ENCODE data around the gene HINT1. TPM values are rescaled to one million over a fixed set of nuclear protein-coding genes. Genes with fewer than 3 reads are reported as not detected.
"Not testable (repeated sequence)": the region's sequence is repeated elsewhere in the genome, so short reads cannot be mapped to it uniquely, and the experiment has no call there.

The HINT1 gene
- total RNA-seq, 1 donor from 2014 or later = 249 TPM

GRCh38 chr5:131133091-131133490 lies 32.0 kb downstream of the HINT1 start:
- H3K36me3 Mint-ChIP-seq (ENCODE audit: low read depth); DNase-seq (ENCODE audit: low spot score); H3K27ac Mint-ChIP-seq; H3K4me3 Mint-ChIP-seq; H3K4me1 Mint-ChIP-seq (ENCODE audit: low read depth); H3K27me3 Mint-ChIP-seq (ENCODE audit: insufficient read depth); intact Hi-C loops (cut with micrococcal nuclease): not testable (repeated sequence)
- H3K9me3 Mint-ChIP-seq = peaks cover 12% of the 10 kb centered on the region

DNA sequence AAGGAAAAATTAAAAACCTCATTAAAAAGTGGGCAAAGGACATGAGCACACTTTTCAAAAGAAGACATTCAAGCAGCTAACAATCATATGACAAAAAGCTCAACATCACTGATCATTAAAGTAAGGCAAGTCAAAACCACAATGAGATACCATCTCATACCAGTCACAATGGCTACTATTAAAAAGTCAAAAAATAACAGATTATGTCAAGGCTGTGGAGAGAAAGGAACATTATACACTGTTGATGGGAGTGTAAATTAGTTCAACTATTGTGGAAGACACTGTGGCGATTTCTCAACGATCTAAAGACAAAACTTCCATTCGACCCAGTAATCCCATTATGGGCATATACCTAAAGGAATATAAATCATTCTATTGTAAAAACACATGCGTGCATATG lies 35.8 kb downstream of the HINT1 start:
- Mint-ChIP-seq H3K27me3 (ENCODE audit: insufficient read depth) (no peaks in the 10 kb centered on the region), H3K4me3 (no peak overlapping the region), H3K4me1 (ENCODE audit: low read depth) (no peaks in the 10 kb centered on the region), H3K9me3 (peaks cover 27% of the 10 kb centered on the region), H3K27ac (no peak overlapping the region), H3K36me3 (ENCODE audit: low read depth) (no peaks in the 10 kb centered on the region)
- DNase-seq (ENCODE audit: low spot score) = no peak
- intact Hi-C loops (cut with micrococcal nuclease) = no loop called here

DNA sequence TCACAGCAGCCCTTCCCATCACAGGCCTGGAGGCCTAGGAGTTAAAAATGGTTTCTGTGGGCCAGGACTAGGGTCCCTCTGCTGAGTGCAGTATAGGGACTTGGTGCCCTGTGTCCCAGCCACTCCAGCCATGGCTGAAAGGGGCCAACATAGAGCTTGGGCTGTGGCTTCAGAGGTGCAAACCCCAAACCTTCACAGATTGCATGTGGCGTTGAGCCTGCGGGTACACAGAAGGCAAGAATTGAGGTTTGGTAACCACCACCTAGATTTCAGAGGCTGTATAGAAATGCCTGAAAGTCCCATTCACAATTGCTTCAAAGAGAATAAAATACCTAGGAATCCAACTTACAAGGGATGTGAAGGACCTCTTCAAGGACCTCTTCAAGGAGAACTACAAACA lies 37.8 kb downstream of the HINT1 start:
- intact Hi-C loops (cut with micrococcal nuclease); DNase-seq (ENCODE audit: low spot score); H3K36me3 Mint-ChIP-seq (ENCODE audit: low read depth); H3K27ac Mint-ChIP-seq; H3K4me1 Mint-ChIP-seq (ENCODE audit: low read depth); H3K4me3 Mint-ChIP-seq; H3K27me3 Mint-ChIP-seq (ENCODE audit: insufficient read depth): not testable (repeated sequence)
- peaks cover 26% of the 10 kb centered on the region for H3K9me3 Mint-ChIP-seq

- DNase-seq (ENCODE audit: low spot score) = no peak
- H3K4me3 Mint-ChIP-seq = no peak overlapping the region
- H3K27me3 Mint-ChIP-seq (ENCODE audit: insufficient read depth) = peaks cover 2% of the 10 kb centered on the region
- peaks cover 5% of the 10 kb centered on the region for H3K9me3 Mint-ChIP-seq
- intact Hi-C loops (cut with micrococcal nuclease) = loop anchor here (5.0 kb wide), 1 partner anchor 1262 kb away; no protein-coding TSS in a partner anchor
- H3K4me1 Mint-ChIP-seq (ENCODE audit: low read depth) = peaks cover 6% of the 10 kb centered on the region
- H3K36me3 Mint-ChIP-seq (ENCODE audit: low read depth) = peaks cover under 1% of the 10 kb centered on the region
- no peak overlapping the region for H3K27ac Mint-ChIP-seq
These were observed 50.3 kb downstream of the HINT1 start for GRCh38 chr5:131114754-131115153.

GRCh38 chr5:131112424-131112823 lies 52.6 kb downstream of the HINT1 start:
- Mint-ChIP-seq H3K4me3 (no peak overlapping the region), H3K4me1 (ENCODE audit: low read depth) (peaks cover 11% of the 10 kb centered on the region), H3K9me3 (no peaks in the 10 kb centered on the region), H3K27me3 (ENCODE audit: insufficient read depth) (no peaks in the 10 kb centered on the region), H3K27ac (no peak overlapping the region), H3K36me3 (ENCODE audit: low read depth) (no peaks in the 10 kb centered on the region)
- intact Hi-C loops (cut with micrococcal nuclease) = loop anchor here (5.0 kb wide), 1 partner anchor 1260 kb away; no protein-coding TSS in a partner anchor
- no peak for DNase-seq (ENCODE audit: low spot score)

- peaks cover 16% of the 10 kb centered on the region for H3K4me1 Mint-ChIP-seq (ENCODE audit: low read depth)
- H3K27ac Mint-ChIP-seq = no peak overlapping the region
- H3K36me3 Mint-ChIP-seq (ENCODE audit: low read depth) = no peaks in the 10 kb centered on the region
- intact Hi-C loops (cut with micrococcal nuclease) = loop anchor here (1.0 to 5.0 kb wide), 3 partner anchors 239 to 1258 kb away; no protein-coding TSS in a partner anchor
- H3K27me3 Mint-ChIP-seq (ENCODE audit: insufficient read depth) = no peaks in the 10 kb centered on the region
- H3K4me3 Mint-ChIP-seq = no peak overlapping the region
- DNase-seq (ENCODE audit: low spot score) = no peak
- no peaks in the 10 kb centered on the region for H3K9me3 Mint-ChIP-seq
These were observed 54.8 kb downstream of the HINT1 start for GRCh38 chr5:131110256-131110594.

GRCh38 chr5:131109540-131110255 lies 55.4 kb downstream of the HINT1 start:
- Mint-ChIP-seq H3K9me3 (no peaks in the 10 kb centered on the region), H3K27ac (no peak overlapping the region), H3K4me3 (no peak overlapping the region), H3K27me3 (ENCODE audit: insufficient read depth) (no peaks in the 10 kb centered on the region), H3K36me3 (ENCODE audit: low read depth) (no peaks in the 10 kb centered on the region), H3K4me1 (ENCODE audit: low read depth) (peaks cover 17% of the 10 kb centered on the region)
- intact Hi-C loops (cut with micrococcal nuclease) = loop anchor here (1.0 to 5.0 kb wide), 3 partner anchors 238 to 1257 kb away; no protein-coding TSS in a partner anchor
- DNase-seq (ENCODE audit: low spot score) = peak; percentile 11

Other genes with a start within 250 kb of the HINT1 start
- 13.7 and 15.8 TPM in 2 replicates for gene LYRM7, start 5.7 kb upstream of the HINT1 start, total RNA-seq
- 100.0 and 103 TPM in 2 replicates for gene CDC42SE2, start 98.8 kb upstream of the HINT1 start, total RNA-seq

Measured in activated T-helper 1 cell treated with anti-CD3 and anti-CD28 coated beads, Interleukin-12 subunit alpha, Interleukin-12 subunit beta, Interleukin-2, Interleukin-4 antibody, amounts not matched to agents 30 ng/mL and 10 ng/mL and 1 ng/mL, durations not matched to agents 14 hours and 24 hours and 36 hours (primary cell).